ENCODE data around the gene TMEM117.

The TMEM117 gene

DNA sequence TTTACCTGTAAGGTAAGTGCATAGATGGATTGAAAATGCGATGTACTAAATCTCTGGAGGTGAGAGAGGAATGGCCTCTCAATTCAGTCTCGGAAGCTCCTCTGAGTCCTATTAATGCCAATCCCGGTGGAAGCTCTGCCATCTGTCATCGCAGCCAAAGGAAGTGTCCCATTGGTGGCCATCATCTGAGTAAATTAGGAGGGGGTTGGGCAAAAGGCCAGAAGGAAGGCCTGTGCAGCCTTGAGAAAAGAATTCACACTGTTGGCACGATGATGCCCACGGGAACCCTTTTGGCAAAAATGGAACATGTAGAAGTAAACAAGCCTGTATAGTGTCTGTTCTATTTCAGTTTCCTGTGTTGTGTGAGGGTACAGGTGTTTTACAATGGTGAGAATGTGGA, 545.5 kb downstream of the TMEM117 start:
- DNase-seq (ENCODE audit: low read depth) = no peak

DNA sequence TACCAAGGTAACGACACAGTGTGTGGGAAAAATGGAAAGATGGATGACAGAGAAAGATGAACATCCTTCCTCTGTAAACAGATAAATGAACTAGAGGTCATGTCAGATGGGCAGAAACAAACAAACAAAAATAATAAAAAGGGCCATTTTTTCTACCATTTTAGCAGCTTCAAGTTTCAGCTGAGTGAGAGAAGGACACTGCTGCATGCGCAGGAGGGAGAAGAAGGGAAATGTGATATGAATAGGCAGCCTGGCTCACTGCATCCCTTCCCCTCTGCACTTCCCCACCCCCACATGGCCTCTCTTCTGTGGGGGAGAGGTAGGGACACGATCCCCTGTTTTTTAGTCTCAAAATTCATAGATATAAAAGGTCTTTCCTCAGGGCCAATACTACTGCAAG, 548.3 kb downstream of the TMEM117 start:
- no peak for DNase-seq (ENCODE audit: low read depth)

DNA sequence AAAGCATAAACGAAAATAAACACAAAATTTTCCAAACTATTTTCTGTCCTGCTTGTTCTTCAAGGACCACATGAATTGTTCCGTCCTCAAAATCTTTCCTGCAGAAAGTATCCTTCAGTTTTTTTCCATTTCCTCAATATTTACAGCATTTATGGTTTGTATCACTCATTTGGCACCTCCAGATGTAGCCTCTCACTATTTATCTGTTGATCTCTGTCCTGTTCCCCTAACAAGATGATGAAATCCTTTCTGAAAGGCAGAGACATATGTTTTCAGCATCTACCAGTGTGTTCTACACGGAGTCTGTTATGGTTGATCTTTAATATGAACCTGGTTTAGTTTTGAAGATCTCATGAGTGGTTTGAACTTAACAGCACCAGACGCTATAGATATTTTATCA, 550.1 kb downstream of the TMEM117 start:
- DNase-seq (ENCODE audit: low read depth) = no peak

DNA sequence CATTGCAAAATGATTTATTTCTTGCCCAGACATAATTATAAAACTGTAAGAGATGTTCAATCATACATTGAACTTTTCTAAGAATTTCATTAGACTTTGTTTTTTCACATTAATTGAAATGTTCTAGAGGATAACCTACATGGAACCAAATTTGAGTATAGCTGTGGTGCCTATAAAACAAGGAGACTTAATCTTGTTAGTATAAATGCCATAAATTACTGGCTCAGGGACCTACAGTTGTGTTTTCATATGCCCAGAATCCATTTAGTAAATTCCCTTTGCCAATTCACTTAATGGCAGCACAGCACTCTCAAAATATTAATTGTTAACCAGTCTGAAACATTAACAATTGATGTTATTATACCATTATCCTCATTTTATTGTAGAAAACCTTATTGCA, 551.7 kb downstream of the TMEM117 start:
- no peak for DNase-seq (ENCODE audit: low read depth)

DNA sequence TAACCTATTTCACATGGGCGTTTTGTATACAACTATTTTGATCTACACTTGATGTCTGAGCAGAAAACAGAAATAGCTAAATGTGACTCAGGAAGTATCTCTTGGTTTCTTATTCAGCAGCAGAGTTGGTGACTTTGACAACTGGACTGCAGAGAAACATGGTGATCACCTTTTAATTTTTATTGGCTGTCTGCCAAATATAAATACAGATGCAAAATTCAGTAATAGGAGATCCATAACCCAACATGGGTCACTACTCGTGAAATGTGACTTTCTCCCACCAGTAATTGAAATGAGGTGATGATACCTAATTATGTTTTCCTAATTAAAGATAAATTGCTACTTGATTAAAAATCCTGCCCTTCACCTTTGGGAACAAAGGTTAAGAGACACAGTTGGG, 553.2 kb downstream of the TMEM117 start:
- no peak for DNase-seq (ENCODE audit: low read depth)

DNA sequence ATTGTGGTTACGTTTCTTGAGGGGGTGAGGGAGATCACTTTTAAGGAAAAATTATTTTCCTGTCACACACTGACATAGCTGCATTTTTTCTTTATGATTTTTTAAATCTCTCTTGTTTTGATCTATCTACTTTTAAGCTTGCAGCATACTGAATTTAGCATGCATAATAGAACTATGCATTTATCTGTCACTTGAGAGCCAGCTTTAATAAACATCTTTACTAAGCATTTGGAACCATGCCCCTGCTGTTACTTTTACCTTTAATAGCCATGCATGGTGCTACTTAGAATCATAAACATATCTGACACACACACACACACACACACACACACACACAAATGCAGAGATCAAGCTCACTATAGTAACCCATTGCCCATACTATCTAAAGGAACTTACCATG, 554.0 kb downstream of the TMEM117 start:
- no peak for DNase-seq (ENCODE audit: low read depth)

DNA sequence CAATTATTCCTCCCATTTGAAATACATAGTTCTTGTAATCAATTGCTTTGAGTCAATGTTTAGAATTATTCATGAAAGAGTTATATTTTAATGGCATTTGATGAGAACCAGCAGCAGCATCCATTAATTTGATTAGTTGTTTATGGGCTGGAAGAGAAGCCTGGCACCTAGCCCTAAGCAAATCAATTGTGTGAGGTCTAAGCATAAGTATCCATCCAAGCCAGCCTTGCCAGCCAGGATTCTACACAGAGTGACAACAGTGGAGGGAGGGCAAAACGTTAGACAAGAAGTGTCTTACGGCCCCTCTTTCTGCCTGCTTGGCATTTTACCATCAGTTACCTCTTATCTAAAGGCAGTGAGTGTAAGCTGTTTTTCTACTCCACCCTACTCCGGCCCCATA, 561.8 kb downstream of the TMEM117 start:
- DNase-seq (ENCODE audit: low read depth) = no peak

DNA sequence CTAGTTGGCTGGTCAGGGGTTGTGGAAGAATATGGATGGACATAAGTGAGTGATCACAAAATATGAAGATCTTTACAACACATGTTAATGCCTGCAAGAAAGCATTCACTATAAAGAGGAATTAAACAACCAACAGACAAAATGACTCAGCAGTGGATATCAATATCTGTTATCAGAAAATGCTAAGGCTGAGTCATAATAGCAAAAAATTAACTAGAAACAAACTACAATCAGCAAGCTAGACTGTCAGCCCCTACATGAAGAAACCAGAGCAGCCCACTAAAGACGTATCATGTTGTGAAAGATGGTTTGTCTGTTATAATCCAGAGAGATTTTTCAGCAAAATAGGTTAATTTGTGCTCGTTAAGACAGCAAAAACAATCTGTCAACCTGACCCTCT, 567.3 kb downstream of the TMEM117 start:
- no peak for DNase-seq (ENCODE audit: low read depth)

DNA sequence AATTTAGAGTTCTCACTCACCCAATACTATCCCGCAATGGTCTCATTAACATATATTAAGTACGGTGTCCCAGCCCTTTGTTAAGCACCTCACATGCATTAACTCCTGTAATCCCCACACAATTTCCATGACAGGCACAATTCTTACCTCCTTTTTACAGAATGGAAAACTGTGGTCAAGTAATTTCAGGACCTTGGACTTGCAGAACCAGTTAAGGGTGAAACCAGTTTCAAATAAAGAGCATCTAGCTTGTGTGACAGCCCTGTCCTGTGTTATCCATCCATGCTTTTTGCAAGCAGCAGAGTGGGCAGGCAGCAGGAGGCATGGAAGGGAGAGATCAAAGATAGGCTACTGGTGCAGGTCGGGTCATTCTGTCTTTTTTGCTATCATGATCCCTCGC, 569.4 kb downstream of the TMEM117 start:
- no peak for DNase-seq (ENCODE audit: low read depth)

DNA sequence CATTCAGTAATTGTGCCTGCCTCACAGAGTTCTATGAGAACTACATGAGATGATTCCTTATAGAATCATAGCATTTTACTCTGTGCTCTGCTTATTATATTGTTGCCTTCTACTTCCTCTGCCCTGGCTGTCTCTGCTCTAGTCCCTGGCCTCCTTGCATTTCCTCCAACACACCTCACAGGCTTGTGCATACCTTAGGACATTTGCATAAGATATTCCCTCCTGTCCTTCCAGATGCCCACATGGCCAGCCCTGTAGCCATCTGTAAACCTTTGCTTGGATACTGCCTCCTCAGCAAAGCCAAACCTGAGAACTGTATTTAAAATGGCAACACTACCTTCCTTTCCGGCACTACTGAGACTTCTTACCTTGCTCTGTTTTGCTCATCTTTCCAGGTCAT, 586.7 kb downstream of the TMEM117 start:
- no peak for DNase-seq (ENCODE audit: low read depth)

DNA sequence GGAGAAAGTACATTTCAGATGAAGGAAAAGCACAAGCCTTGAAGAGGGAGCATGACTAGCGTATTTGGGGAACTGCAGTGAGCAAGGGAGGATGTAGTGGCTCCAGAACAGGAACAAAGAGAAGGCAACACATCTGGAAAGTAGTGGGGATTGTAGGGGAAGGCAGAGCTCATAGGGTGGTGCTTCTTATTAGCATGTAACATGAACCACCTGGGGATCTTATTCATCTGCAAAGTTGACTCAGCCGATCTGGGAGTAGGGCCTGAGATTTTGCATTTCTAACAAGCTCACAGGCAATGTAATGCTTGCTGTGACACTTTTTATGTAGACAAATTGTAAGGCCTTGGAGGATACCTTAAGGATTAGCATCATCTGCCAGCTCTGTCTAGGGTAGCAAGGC, 592.9 kb downstream of the TMEM117 start:
- DNase-seq (ENCODE audit: low read depth) = no peak

DNA sequence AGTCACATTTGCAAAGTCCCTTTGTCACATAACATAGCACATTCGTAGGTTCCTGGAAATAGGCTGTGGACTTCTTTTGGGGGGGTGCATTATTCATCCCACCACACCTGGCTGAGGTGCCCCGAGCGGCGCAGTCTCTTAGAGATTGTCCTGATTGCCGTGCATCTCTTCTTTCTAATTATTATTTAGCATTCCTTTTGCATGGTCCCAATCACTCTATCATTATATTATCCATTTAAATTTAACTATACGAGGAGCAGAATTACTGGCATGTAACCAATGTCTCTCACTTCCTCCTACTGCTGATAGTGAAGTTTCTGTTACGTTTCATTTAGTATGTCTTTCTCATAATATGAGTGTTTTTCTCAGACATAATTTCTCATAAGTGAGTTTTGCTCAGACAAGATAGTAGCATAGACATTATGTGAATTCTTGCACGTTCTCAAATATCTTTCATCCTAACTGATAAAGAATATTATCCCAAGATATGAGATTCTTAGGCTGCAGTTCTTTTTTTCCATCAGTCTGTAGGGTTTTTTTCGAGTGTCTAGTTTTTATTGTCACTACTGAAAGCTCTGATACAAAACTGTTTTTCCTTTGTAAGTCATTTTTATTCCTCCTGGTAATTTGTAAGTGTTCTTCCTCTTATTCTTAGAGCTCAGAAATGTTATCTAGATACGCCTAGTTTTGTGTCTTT, 595.9 kb downstream of the TMEM117 start:
- no peak for DNase-seq (ENCODE audit: low read depth)

DNA sequence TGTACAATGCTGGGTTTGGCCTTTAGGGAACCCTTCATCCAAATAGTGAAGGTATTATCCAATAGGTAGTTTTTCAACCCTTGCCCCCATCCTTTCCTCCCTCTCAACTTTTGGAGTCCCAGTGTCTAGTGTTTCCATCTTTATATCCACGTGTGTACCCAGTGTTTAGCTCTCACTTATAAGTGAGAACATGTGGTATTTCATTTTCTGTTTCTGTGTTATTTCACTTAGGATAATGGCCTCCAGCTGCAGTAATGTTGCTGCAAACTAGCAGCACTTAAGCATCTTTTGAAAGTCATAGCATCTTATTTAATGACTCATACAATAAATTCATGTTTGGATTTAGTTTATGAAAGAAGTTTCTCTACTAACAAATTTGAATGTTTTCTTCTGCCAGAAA, 597.8 kb downstream of the TMEM117 start:
- DNase-seq (ENCODE audit: low read depth) = no peak

DNA sequence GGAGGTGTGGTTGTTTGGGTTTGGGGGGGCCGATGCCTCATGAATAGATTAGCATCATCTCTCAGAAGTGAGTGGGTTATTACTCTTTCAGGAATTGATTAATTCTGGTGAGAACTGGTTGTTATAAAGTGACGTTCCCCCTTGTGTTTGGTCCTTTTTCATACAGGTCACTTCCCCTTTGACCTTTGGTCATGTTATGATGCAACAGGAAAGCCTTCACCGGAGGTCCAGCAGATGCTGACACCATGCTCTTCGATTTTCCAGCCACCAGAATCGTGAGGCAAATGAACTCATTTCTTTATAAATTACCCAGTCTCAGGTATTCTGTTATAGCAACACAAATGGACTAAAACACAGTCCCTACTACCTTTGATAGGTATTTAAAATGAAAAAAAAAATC, 600.9 kb downstream of the TMEM117 start:
- no peak for DNase-seq (ENCODE audit: low read depth)

Data from stimulated activated CD8-positive, alpha-beta memory T cell treated with anti-CD3 and anti-CD28 coated beads, Interleukin-4, amount 100 ng/mL, for 24 hours (primary cell).